ENCODE results near the gene MS4A10.

- TF ChIP-seq POLR2AphosphoS5 (IDR thresholded peaks at IDR 0.05) (no peak), POLR2A (IDR thresholded peaks at IDR 0.05) (no peak)
Observed at GRCh38 chr11:60838132-60838531, 53.0 kb downstream of the MS4A10 start.

Measured in spleen (tissue), 3 donors.